CD4-positive, alpha-beta T cell treated with Interleukin-15 for 1 hour (primary cell): ENCODE results near the gene PDCD1.
A peak's percentile ranks its signal among the peaks of the same experiment; 100 is the strongest.
"Not testable (repeated sequence)": the region's sequence is repeated elsewhere in the genome, so short reads cannot be mapped to it uniquely, and the experiment has no call there.

Source experiments
- DNase-seq: peaks from one replicate; pipeline ENCODE4 v3.0.0-alpha.2; 2020

The PDCD1 gene

GRCh38 chr2:241850544-241851324, 8.0 kb downstream of the PDCD1 start:
- DNase-seq: no peak

DNA sequence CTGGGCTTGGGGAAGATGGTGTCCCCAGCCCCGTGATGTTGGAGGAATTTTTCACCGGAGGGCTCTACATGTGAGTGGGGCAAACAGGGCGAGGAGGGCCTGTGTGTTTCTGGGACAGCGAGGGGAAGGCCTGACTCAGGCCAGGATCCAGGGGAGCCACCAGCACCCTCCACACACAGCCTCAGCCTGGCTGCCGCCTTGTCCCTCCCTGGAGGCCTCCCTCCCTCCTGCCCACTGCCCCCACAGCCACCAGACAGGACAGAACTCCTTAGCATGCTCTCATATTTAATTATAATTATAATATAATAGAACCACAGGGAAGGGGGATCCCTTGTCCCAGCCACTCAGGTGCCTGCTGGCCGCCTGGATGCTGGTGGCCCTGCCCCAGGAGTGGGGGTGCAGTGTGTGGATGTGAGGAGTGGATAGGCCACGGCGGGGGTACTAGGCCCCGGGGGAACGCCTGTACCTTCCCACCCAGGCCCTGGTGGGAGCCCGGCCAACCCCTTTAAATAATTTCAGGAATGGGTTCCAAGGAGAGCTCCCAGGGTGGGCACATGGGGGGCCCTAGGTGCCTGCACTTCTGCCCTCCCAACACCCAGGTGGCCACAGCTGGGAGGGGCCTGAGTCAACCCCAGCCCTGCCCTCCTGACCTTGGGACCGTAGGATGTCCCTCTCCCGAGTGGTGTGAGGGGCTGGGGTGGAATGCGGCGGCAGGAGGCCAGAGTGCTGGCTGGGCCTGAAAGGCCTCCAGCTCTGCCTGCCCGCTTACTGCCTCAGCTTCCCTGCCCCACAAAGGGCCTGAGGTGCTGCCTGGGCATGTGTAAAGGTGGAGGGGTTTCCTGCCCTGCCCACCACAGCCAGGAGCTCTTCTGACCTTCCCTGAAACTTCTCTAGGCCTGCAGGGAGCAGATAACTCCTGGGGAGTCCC, 8.8 kb downstream of the PDCD1 start:
- DNase-seq: no peak

DNA sequence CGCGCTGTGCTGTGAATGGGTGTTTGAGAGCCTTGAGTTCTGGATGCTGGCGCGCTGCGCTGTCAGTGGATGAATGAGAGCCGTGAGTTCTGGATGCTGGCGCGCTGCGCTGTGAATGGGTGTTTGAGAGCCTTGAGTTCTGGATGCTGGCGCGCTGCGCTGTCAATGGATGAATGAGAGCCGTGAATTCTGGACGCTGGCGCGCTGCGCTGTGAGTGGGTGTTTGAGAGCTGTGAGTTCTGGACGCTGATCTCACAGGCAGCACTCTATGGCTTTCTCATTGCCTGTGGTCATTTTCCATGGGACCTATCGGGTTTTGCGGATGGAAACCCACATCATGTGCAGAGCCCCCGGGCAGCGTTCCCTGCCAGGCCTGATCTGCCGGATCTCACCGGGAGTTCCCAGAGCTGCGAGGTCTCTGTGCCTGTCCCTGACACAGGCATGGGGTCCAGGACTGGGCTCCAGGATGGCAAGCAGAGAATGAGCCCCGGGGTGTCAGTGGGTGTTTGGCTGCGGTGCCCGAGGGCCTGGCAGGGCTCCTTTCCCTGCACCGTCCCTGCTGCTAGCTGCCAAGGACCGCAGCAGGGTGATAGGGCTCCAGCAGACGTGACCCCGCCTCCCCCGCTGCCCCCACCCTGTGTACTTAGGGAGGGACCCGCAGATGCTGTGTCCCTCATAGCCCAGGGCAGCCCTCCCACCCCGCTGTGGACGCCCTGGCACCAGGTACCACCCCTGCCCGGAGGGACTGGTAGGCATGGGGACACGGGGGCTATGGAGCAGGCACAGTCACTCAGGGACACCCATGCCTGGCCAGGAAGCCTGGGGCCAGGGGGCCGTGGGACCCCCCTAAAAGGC, 9.7 kb downstream of the PDCD1 start:
- DNase-seq: no peak

GRCh38 chr2:241846406-241846805, 12.3 kb downstream of the PDCD1 start:
- no peak for DNase-seq

GRCh38 chr2:241844831-241845578, 13.7 kb downstream of the PDCD1 start:
- DNase-seq: no peak

- peak; percentile 71 for DNase-seq
These were observed 14.5 kb downstream of the PDCD1 start for GRCh38 chr2:241844066-241844728.

GRCh38 chr2:241843321-241844065, 15.2 kb downstream of the PDCD1 start:
- no peak for DNase-seq

- DNase-seq: peak; percentile 61
These were observed 16.0 kb downstream of the PDCD1 start for GRCh38 chr2:241842620-241843211.

DNA sequence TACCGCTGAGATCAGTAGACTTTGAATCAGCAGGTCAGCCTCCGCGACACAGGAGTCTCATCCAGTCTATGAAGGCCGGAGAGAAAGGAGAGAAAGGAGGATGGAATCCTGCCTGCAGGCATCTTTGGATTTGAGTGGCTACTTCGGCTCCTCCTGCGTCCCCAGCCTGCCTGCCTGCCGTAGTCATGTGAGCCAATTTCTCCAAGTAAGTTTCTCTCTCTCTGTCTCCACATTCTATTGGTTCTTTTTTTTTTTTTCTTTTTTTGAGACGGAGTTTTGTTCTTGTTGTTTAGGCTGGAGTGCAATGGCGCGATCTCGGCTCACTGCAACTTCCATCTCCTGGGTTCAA, 16.7 kb downstream of the PDCD1 start:
- DNase-seq: no peak

DNA sequence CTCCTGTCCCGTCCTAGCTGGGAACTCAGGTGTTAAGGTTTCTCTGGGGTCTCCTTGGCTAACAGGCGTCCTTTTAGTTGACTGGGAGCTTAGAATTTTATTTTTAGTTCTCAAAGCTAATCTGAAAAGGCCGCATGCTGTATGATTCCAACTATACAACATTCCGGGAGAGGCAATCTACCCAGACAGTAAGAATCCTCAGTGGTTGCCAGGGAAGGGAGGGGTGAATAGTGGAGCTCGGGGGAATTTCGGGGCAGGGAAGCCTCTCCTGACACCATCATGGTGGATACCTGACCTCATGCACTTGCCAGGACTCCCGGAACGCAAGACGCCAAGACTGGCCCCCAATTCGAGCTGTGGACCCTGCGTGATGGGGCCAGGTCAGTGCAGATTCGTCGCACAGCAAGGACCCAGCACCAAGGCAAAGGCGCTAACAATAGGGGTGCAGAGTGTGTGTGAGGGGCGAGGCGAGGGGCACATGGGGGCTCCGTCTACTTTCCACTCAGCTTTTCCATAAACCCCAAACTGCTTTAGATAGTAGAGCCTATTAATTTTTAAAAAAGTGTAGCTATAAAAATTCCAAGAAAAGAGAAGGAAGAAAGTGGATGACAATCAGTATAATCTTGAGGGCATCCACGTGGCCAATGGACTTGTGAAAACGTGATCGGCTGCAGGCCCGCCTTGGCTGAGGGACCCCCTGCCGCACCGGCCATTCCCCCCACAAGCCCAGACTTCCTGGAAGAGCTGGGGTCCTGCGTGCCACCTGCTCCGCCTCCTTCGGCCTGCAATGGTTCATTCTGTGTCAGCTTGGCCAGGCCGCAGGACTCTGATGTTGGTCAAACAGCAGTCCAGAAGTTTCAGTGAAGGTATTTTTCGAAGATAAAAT, 17.3 kb downstream of the PDCD1 start:
- no peak for DNase-seq

DNA sequence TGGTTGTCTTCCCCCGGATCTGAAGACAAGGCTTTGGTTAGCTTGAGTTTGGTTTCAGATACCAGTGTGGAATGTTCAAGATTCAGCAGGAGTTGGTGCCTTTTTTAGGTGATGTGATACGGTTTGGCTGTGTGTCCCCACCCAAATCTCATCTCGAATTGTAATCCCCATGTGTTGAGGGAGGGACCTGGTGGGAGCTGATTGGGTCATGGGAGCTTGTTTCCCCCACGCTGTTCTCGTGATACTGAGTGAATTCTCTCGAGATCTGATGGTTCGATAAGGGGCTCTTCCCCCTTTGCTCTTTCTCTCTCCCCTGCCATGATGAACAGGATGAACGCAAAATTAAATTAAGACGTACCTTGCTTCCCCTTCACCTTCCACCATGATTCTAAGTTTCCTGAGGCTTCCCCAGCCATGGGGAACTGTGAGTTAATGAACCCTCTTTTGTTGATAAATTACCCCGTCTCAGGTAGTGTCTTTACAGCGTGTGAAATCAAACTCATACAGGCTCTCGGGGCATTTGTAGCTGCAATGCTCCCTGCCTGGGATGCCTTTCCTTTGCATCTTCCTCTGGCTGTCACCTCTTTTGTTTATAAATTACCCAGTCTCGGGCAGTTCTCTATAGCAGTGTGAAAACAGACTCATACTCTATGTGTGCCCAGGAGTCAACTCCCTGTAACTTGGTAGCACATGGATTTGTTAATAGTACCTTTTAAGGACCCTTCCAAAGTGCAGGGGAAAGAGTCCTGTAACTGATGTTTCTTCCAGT, 21.3 kb downstream of the PDCD1 start:
- DNase-seq: no peak

DNA sequence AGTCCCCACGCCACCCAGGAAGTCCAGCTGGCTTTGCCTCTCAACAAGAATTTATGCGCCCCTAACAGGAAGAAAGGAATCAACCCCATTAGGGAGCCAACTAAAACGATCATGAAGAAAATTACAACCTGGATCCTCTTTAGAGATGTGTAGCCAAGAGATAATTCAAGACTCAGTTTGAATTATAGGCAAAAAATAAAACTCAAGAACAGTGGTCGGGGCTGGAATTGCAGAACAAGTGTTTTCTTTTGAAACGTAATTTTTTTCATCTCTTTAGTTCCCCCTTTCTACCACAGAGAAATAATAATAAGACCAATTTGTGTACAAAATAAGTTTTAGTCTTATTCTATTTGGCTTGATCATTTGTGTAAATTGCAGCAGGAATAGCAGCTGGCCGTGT, 22.4 kb downstream of the PDCD1 start:
- DNase-seq: no peak

DNA sequence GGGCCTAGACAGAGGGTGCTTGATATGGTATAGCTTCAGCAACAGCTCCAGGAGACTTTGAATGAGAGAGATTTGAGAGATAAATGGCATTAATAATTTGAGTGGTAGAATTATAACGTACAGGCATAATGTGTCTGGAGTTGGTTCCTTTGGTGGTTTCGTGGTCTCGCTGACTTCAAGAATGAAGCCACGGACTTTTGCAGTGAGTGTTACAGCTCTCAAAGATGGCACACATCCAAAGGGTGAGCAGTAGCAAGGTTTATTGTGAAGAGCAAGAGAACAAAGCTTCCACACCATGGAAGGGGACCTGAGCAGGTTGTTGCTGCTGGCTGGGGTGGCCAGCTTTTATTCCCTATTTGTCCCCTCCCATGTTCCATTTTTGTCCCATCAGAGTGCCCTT, 23.1 kb downstream of the PDCD1 start:
- no peak for DNase-seq

GRCh38 chr2:241834527-241835210, 24.0 kb downstream of the PDCD1 start:
- DNase-seq: no peak

DNA sequence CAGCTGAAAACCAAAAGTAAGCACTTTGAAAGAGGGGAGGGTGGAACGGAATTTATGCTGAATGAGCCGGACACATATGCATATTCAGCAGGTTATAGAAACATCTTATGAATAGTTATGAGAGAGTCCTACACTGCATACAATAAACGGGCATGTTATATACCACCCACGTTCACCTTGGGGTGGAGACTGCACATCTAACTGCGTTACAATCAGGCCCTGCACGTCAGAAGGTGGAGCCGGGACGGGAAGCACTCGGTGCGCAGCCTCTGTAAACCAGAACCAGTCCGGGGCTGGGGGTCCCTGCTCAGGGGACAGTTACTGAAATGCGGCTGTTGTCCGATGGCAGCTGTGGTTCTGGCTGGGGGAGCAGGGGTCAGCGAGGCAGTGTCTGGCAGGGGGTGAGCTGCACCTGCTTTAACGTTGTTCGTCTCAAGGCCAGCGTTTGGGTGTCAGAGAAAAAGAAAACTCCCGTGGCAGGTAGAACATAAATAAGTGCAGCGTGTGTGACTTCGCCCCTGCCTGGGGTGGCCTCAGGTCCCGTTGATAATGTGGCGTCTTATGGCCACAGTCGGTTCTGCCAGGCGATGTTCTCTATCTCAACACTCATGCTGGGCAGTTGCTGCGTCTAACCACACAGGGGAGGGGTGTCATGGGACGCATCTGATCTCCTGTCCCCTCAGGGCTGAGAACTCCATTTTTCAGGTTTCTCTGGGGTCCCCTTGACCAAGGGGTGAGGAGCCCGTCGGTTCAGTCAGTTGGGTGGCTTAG, 24.8 kb downstream of the PDCD1 start:
- DNase-seq: not testable (repeated sequence)

- no peak for DNase-seq
These were observed 25.5 kb downstream of the PDCD1 start for GRCh38 chr2:241833101-241833663.

GRCh38 chr2:241827394-241827793, 31.3 kb downstream of the PDCD1 start:
- no peak for DNase-seq
